IMR-90 (cell line): ENCODE results near the gene NDUFA5. TPM values are rescaled to one million over a fixed set of nuclear protein-coding genes. Genes with fewer than 3 reads are reported as not detected.

Source experiments
- ATAC-seq: fragments of 200-7000 bp; cut with Tn5 transposase; 2 replicates; pipeline ENCODE4 v1.9.1; 2020; ENCODE audit warnings: low read depth, mild to moderate bottlenecking, moderate library complexity
- BruUV-seq: library from RNA; stranded (reverse); fragments of 400-500 nt; replicated peaks from 2 replicates; lab custom pipeline; 2021; lab: Mats Ljungman, UMichigan
- CTCF ChIA-PET: fragments of 300-600 bp; formaldehyde crosslinking; extraction: SDS; loops from one replicate; lab custom pipeline; 2021; ENCODE audit warnings: antibody characterized with exemption; lab: Yijun Ruan, JAX
- POLR2A ChIA-PET: fragments of 300-600 bp; sonication (Branson Sonifier 250); formaldehyde crosslinking; loops from one replicate; lab custom pipeline; 2022; ENCODE audit warnings: antibody characterized with exemption; ENCODE audit not compliant: unreplicated experiment; lab: Charles Lee
- DNase-seq: peaks from one replicate; pipeline ENCODE4 v3.0.0; 2013
- H2AFZ ChIP-seq: replicated peaks from 2 replicates; pipeline ENCODE3; 2013; ENCODE audit warnings: low read length, mild to moderate bottlenecking; ENCODE audit not compliant: poor library complexity
- H2AK5ac ChIP-seq: 2 replicates; pipeline ENCODE4 v1.6.1; 2013; ENCODE audit warnings: low read depth, low read length, inconsistent platforms
- H2AK9ac ChIP-seq: replicated peaks from 2 replicates; pipeline ENCODE3; 2013; ENCODE audit warnings: mild to moderate bottlenecking, low read depth, low read length, moderate library complexity; ENCODE audit not compliant: poor library complexity
- H2BK120ac ChIP-seq: 2 replicates; pipeline ENCODE4 v1.6.1; 2013; ENCODE audit warnings: low read depth, low read length, inconsistent platforms
- H2BK15ac ChIP-seq: 3 replicates; pipeline ENCODE4 v1.6.1; 2013; ENCODE audit warnings: low read depth, low read length, inconsistent platforms
- H2BK20ac ChIP-seq: 2 replicates; pipeline ENCODE4 v1.6.1; 2013; ENCODE audit warnings: low read depth, mild to moderate bottlenecking, inconsistent platforms, low read length, moderate library complexity
- H2BK5ac ChIP-seq: 2 replicates; pipeline ENCODE4 v1.6.1; 2013; ENCODE audit warnings: mild to moderate bottlenecking, low read depth, low read length, inconsistent platforms; ENCODE audit not compliant: poor library complexity, severe bottlenecking
- H3K14ac ChIP-seq: replicated peaks from 2 replicates; pipeline ENCODE4 v1.6.1; 2013; ENCODE audit warnings: low read depth, low read length, inconsistent platforms
- H3K18ac ChIP-seq: 2 replicates; pipeline ENCODE4 v1.6.1; 2013; ENCODE audit warnings: low read depth, low read length, control low read depth
- H3K23ac ChIP-seq: 2 replicates; pipeline ENCODE4 v1.6.1; 2013; ENCODE audit warnings: low read depth, low read length, inconsistent platforms
- H3K27ac ChIP-seq: 2 replicates; pipeline ENCODE4 v1.5.1; 2013; ENCODE audit warnings: mild to moderate bottlenecking, control low read depth, low read length; ENCODE audit not compliant: insufficient read depth
- H3K27me3 ChIP-seq: 2 replicates; pipeline ENCODE4 v1.6.1; 2013; ENCODE audit warnings: low read length; ENCODE audit not compliant: control insufficient read depth, insufficient read depth
- H3K36me3 ChIP-seq: 2 replicates; pipeline ENCODE4 v1.6.1; 2013; ENCODE audit warnings: low read length, mixed read lengths; ENCODE audit not compliant: control insufficient read depth, insufficient read depth
- H3K4ac ChIP-seq: 2 replicates; pipeline ENCODE4 v1.6.1; 2013; ENCODE audit warnings: low read depth, low read length, inconsistent platforms
- H3K4me1 ChIP-seq: 2 replicates; pipeline ENCODE4 v1.6.1; 2013; ENCODE audit warnings: low read length, mixed read lengths; ENCODE audit not compliant: control insufficient read depth, insufficient read depth
- H3K4me2 ChIP-seq: 2 replicates; pipeline ENCODE4 v1.6.1; 2013; ENCODE audit warnings: low read depth, mild to moderate bottlenecking, control low read depth, low read length, moderate library complexity
- H3K4me3 ChIP-seq: 2 replicates; pipeline ENCODE4 v1.5.1; 2013; ENCODE audit warnings: low read depth, mild to moderate bottlenecking, control low read depth, low read length, moderate library complexity; ENCODE audit not compliant: insufficient read depth
- H3K56ac ChIP-seq: 2 replicates; pipeline ENCODE4 v1.6.1; 2013; ENCODE audit warnings: low read length, inconsistent platforms; ENCODE audit not compliant: insufficient read depth; ENCODE audit errors: extremely low read depth
- H3K79me1 ChIP-seq, 2 experiments: 2 replicates each; pipeline ENCODE4 v1.6.1; 2013; ENCODE audit warnings: low read length in 2 of 2, inconsistent platforms in 1 of 2, low read depth in 1 of 2
- H3K9ac ChIP-seq: 2 replicates; pipeline ENCODE4 v1.6.1; 2013; ENCODE audit warnings: low read depth, low read length, control low read depth
- H3K9me1 ChIP-seq: 2 replicates; pipeline ENCODE4 v1.6.1; 2013; ENCODE audit warnings: low read length, inconsistent platforms; ENCODE audit not compliant: insufficient read depth
- H3K9me3 ChIP-seq: 2 replicates; pipeline ENCODE4 v1.6.1; 2013; ENCODE audit warnings: low read length; ENCODE audit not compliant: control insufficient read depth, insufficient read depth
- H4K20me1 ChIP-seq: 2 replicates; pipeline ENCODE4 v1.6.1; 2013; ENCODE audit warnings: low read length, inconsistent platforms; ENCODE audit not compliant: insufficient read depth
- H4K5ac ChIP-seq: 2 replicates; pipeline ENCODE4 v1.6.1; 2013; ENCODE audit warnings: mild to moderate bottlenecking, low read depth, low read length, control low read depth
- H4K8ac ChIP-seq, 2 experiments: 2 replicates each; pipeline ENCODE4 v1.6.1; 2013; ENCODE audit warnings: low read depth in 2 of 2, low read length in 2 of 2, control low read depth in 1 of 2, inconsistent platforms in 1 of 2
- H4K91ac ChIP-seq: 2 replicates; pipeline ENCODE4 v1.6.1; 2013; ENCODE audit warnings: low read depth, low read length, inconsistent platforms; ENCODE audit not compliant: insufficient read depth
- BHLHE40 ChIP-seq: fragments of 150-350 bp; IDR thresholded peaks from 2 replicates; pipeline ENCODE4 v1.6.1; 2016; ENCODE audit warnings: mild to moderate bottlenecking, low read depth, low read length
- CEBPB ChIP-seq: IDR thresholded peaks from 2 replicates; pipeline ENCODE4 v1.6.1; 2012; ENCODE audit warnings: low read depth, low read length, improper control_type of control experiment
- FOS ChIP-seq: fragments of 150-350 bp; IDR thresholded peaks from 2 replicates; pipeline ENCODE4 v1.6.1; 2016; ENCODE audit warnings: low read depth, low read length
- MAFK ChIP-seq: IDR thresholded peaks from 2 replicates; pipeline ENCODE4 v1.6.1; 2012; ENCODE audit warnings: low read depth, low read length, improper control_type of control experiment
- MAZ ChIP-seq: IDR thresholded peaks from 2 replicates; pipeline ENCODE4 v1.6.1; 2012; ENCODE audit warnings: low read depth, mild to moderate bottlenecking, low read length, improper control_type of control experiment, moderate library complexity, borderline replicate concordance
- MXI1 ChIP-seq: IDR thresholded peaks from 2 replicates; pipeline ENCODE4 v1.6.1; 2012; ENCODE audit warnings: low read depth, mild to moderate bottlenecking, low read length, moderate library complexity, borderline replicate concordance
- NFE2L2 ChIP-seq: fragments of 150-350 bp; IDR thresholded peaks from 2 replicates; pipeline ENCODE4 v1.6.1; 2016; ENCODE audit warnings: low read depth, mild to moderate bottlenecking, low read length
- RCOR1 ChIP-seq: IDR thresholded peaks from 2 replicates; pipeline ENCODE4 v1.6.1; 2012; ENCODE audit warnings: mild to moderate bottlenecking, low read length, improper control_type of control experiment; ENCODE audit not compliant: insufficient replicate concordance
- RFX5 ChIP-seq: IDR thresholded peaks from 2 replicates; pipeline ENCODE4 v1.8.0; 2012; ENCODE audit warnings: low read depth, mild to moderate bottlenecking, low read length, moderate library complexity
- SMC3 ChIP-seq: fragments of 150-350 bp; IDR thresholded peaks from 2 replicates; pipeline ENCODE4 v1.6.1; 2016; ENCODE audit warnings: low read depth, mild to moderate bottlenecking, antibody characterized with exemption, low read length, moderate library complexity
- WGBS, 2 experiments: methylation state at CpG; one replicate each; pipeline versions ENCODE4 v1.1.5 to v1.1.7; 2013; ENCODE audit warnings: missing lambda C conversion rate in 2 of 2; ENCODE audit not compliant: insufficient read length in 1 of 2; ENCODE audit errors: extremely low coverage in 2 of 2; 5-methylcytosine and 5-hydroxymethylcytosine counted together
- dilution Hi-C: fragments of 300-500 bp; cut with HindIII; formaldehyde crosslinking; loops from one replicate; pipeline ENCODE4 v1.14.3; 2018; ENCODE audit warnings: low sequenced_read_pairs; ENCODE audit not compliant: unreplicated experiment
- in situ Hi-C: fragments of 300-500 bp; cut with MboI; formaldehyde crosslinking; loops from 3 replicates; pipeline ENCODE4 v1.14.3; 2019; ENCODE audit warnings: low sequenced_read_pairs, inconsistent platforms, mixed read lengths
- intact Hi-C: fragments of 100-400 bp; cut with micrococcal nuclease; formaldehyde crosslinking; loops from 2 replicates; pipeline ENCODE4 v1.10.0; 2022
- polyA plus RNA-seq, 3 experiments: library from polyadenylated mRNA; depleted of rRNA; stranded (reverse); fragments of >200 nt; gene quantifications; 2 replicates each; pipeline ENCODE4 v1.2.3, GENCODE V29; 2012; ENCODE audit warnings: low replicate concordance in 1 of 3
- total RNA-seq: library from RNA; depleted of rRNA; stranded (reverse); fragments of >200 nt; gene quantifications from 2 replicates; pipeline ENCODE4 v1.2.3, GENCODE V29; 2012
- TF ChIP-seq, protein P1 (sequence below): fragments of 150-350 bp; IDR thresholded peaks from 2 replicates; pipeline ENCODE4 v1.6.1; 2016; ENCODE audit warnings: low read depth, mild to moderate bottlenecking, low read length, moderate library complexity, borderline replicate concordance
- TF ChIP-seq, protein P2 (sequence below): fragments of 150-350 bp; IDR thresholded peaks from 2 replicates; pipeline ENCODE4 v1.6.1; 2017; ENCODE audit warnings: mild to moderate bottlenecking, antibody characterized with exemption, low read length, low read depth

Gene NDUFA5
- total and polyA plus RNA-seq, 2 of the 4 experiments (the other 2 are of a cell fraction) = 2.9 to 12.1 TPM

DNA sequence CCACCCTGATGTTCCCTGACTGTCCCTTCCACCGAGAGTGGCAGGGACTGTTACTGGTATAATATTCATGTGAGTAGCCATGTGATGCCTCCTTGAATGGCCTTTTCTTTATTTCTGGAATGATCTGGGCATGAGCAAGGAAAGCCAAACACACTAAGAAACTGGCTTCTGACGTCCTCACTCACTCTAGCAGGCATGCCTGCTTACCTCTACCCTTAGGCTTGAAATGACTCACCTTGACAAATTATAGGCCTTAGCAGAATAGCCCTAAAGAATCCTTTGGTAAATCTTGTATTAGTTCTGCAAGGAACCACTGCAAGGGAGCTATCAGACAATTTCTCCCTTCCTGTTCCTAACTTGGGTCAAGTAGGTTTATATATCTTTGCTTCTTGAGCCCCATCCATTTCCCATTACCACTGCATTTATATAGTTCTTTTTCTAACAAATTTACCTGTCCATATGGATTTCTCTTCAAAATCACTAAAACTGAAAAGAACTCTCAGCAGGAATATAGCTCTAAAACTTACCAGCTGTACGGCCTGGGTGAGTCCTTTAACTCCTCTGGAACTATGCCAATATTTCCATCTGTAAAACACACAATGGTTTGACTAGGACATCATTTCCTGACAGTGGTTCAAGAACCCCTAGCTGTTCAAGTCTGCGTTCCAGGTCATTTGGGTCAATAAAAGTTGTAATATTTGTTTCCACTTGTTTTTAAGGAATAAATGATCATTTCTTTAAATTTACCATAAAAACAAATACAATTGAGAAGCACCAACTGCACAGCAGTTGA is 13.0 kb upstream of the NDUFA5 start:
- Histone ChIP-seq H3K56ac (no peak overlapping the region), H3K4me1 (no peaks in the 10 kb centered on the region), H4K20me1 (no peaks in the 10 kb centered on the region), H4K5ac (no peak overlapping the region), H2BK120ac (no peak overlapping the region), H3K18ac (no peak overlapping the region), H2BK20ac (no peak overlapping the region), H3K27me3 (no peaks in the 10 kb centered on the region; the same call in 1 of the 2 replicates), H3K79me1 (no peaks in the 10 kb centered on the region), H3K36me3 (no peaks in the 10 kb centered on the region), H4K91ac (no peak overlapping the region), H3K9ac (no peak overlapping the region), H3K4me2 (no peak overlapping the region), H3K4ac (no peak overlapping the region), H2BK15ac (no peak overlapping the region), H2BK5ac (no peak overlapping the region), H3K9me1 (no peaks in the 10 kb centered on the region), H3K27ac (no peak overlapping the region), H2AFZ (no peak overlapping the region), H3K9me3 (no peaks in the 10 kb centered on the region), H3K4me3 (no peak overlapping the region), H3K23ac (no peak overlapping the region), H3K14ac (no peak overlapping the region), H2AK5ac (no peak overlapping the region), H2AK9ac (no peak overlapping the region), H4K8ac (no peak overlapping the region)
- BruUV-seq = no TSS peak
- ChIA-PET CTCF (no interaction called here), POLR2A (no interaction called here)
- DNase-seq = no peak
- intact Hi-C loops (no loop called here), dilution Hi-C loops (no loop called here), in situ Hi-C loops (no loop called here)
- 20% methylated on average over 1 of the region's 4 CpGs; no CpG with 5 or more reads in 1 of the 2 experiments for WGBS, 2 experiments
- no peak for ATAC-seq
- TF ChIP-seq, protein P1, sequence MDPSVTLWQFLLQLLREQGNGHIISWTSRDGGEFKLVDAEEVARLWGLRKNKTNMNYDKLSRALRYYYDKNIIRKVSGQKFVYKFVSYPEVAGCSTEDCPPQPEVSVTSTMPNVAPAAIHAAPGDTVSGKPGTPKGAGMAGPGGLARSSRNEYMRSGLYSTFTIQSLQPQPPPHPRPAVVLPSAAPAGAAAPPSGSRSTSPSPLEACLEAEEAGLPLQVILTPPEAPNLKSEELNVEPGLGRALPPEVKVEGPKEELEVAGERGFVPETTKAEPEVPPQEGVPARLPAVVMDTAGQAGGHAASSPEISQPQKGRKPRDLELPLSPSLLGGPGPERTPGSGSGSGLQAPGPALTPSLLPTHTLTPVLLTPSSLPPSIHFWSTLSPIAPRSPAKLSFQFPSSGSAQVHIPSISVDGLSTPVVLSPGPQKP = no peak
- TF ChIP-seq CEBPB (no peak), BHLHE40 (no peak), SMC3 (no peak), MXI1 (no peak), NFE2L2 (no peak), RCOR1 (no peak), MAZ (no peak), MAFK (no peak), FOS (no peak), RFX5 (no peak)
- TF ChIP-seq, protein P2, sequence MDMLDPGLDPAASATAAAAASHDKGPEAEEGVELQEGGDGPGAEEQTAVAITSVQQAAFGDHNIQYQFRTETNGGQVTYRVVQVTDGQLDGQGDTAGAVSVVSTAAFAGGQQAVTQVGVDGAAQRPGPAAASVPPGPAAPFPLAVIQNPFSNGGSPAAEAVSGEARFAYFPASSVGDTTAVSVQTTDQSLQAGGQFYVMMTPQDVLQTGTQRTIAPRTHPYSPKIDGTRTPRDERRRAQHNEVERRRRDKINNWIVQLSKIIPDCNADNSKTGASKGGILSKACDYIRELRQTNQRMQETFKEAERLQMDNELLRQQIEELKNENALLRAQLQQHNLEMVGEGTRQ = no peak
